Adrenal gland (tissue), 5 donors: Measurements from ENCODE around the gene GSTO2.

Experiments used
- CTCF ChIP-seq, 6 experiments: fragments of 450-650 bp in 4 of 6; fragments of 200-600 bp in 2 of 6; sonication (generic) in 1 of 6; IDR thresholded peaks; 1 replicate in 5 of 6; 2 replicates in 1 of 6; pipeline versions ENCODE4 v1.5.1 to v1.8.0; 2016 to 2021; ENCODE audit warnings: antibody characterized with exemption in 6 of 6, mild to moderate bottlenecking in 2 of 6, moderate library complexity in 1 of 6
- POLR2A ChIP-seq, 2 donors: fragments of 450-650 bp; IDR thresholded peaks; one replicate each; pipeline ENCODE4 v1.6.1; 2017; ENCODE audit warnings: antibody characterized with exemption in 2 of 2, mild to moderate bottlenecking in 2 of 2, moderate library complexity in 1 of 2
- donor health status: DM: no; HTN: no; CAD: no.

GRCh38 chr10:104314591-104315485 is 45.9 kb downstream of the GSTO2 start:
- TF ChIP-seq CTCF (IDR thresholded peaks at IDR 0.05) (no peak), POLR2A (IDR thresholded peaks at IDR 0.05) (no peak)
